Effector memory CD4-positive, alpha-beta T cell (primary cell): ENCODE measurements around the gene RBMS1.
A peak's percentile ranks its signal among the peaks of the same experiment; 100 is the strongest.

Source experiments
- DNase-seq, 3 donors: peaks; one replicate each; pipeline ENCODE4 v3.0.0-alpha.2; 2020
- H3K27ac ChIP-seq: 2 replicates; pipeline ENCODE4 v1.7.0; 2013; ENCODE audit warnings: mild to moderate bottlenecking, low read length, moderate library complexity; ENCODE audit not compliant: insufficient read depth, poor library complexity, severe bottlenecking
- H3K27me3 ChIP-seq: replicated peaks from 2 replicates; pipeline ENCODE4 v1.7.0; 2013; ENCODE audit warnings: mild to moderate bottlenecking, low read length; ENCODE audit not compliant: insufficient read depth, control insufficient read depth, poor library complexity, severe bottlenecking
- H3K36me3 ChIP-seq: 2 replicates; pipeline ENCODE4 v1.7.0; 2013; ENCODE audit warnings: mild to moderate bottlenecking, low read length, moderate library complexity; ENCODE audit not compliant: control insufficient read depth, insufficient read depth
- H3K4me1 ChIP-seq: 2 replicates; pipeline ENCODE4 v1.7.0; 2013; ENCODE audit warnings: low read length, mild to moderate bottlenecking; ENCODE audit not compliant: control insufficient read depth, insufficient read depth, poor library complexity, severe bottlenecking
- H3K4me3 ChIP-seq: 2 replicates; pipeline ENCODE4 v1.7.0; 2013; ENCODE audit warnings: low read length, low read depth, mild to moderate bottlenecking; ENCODE audit not compliant: insufficient read depth, poor library complexity, severe bottlenecking
- H3K9me3 ChIP-seq: 2 replicates; pipeline ENCODE4 v1.7.0; 2013; ENCODE audit warnings: mild to moderate bottlenecking, low read length, moderate library complexity; ENCODE audit not compliant: control insufficient read depth

The RBMS1 gene

GRCh38 chr2:160334028-160334741 lies 159.4 kb downstream of the RBMS1 start:
- no peaks in the 10 kb centered on the region for H3K36me3 ChIP-seq
- H3K9me3 ChIP-seq, result no peaks in the 10 kb centered on the region
- H3K27ac ChIP-seq, result peak overlapping the region; percentile 29
- peak in 1 of 3 donors; percentile 12 for DNase-seq
- no peak overlapping the region for H3K4me3 ChIP-seq
- H3K27me3 ChIP-seq, result no peaks in the 10 kb centered on the region
- H3K4me1 ChIP-seq, result peaks cover 27% of the 10 kb centered on the region

GRCh38 chr2:160333324-160334027 lies 160.1 kb downstream of the RBMS1 start:
- Histone ChIP-seq H3K4me1 (peaks cover 31% of the 10 kb centered on the region), H3K27me3 (no peaks in the 10 kb centered on the region), H3K9me3 (no peaks in the 10 kb centered on the region), H3K4me3 (no peak overlapping the region), H3K36me3 (no peaks in the 10 kb centered on the region), H3K27ac (peak overlapping the region; percentile 29)
- no peak for DNase-seq

- no peak overlapping the region for H3K4me3 ChIP-seq
- no peaks in the 10 kb centered on the region for H3K36me3 ChIP-seq
- no peaks in the 10 kb centered on the region for H3K27me3 ChIP-seq
- no peak for DNase-seq
- H3K27ac ChIP-seq, result no peak overlapping the region
- H3K9me3 ChIP-seq, result no peaks in the 10 kb centered on the region
- peaks cover 31% of the 10 kb centered on the region for H3K4me1 ChIP-seq
Measured at GRCh38 chr2:160332318-160332717, 161.3 kb downstream of the RBMS1 start.

GRCh38 chr2:160331258-160332025 lies 162.2 kb downstream of the RBMS1 start:
- peaks cover 31% of the 10 kb centered on the region for H3K4me1 ChIP-seq
- no peak for DNase-seq

GRCh38 chr2:160328811-160329527 lies 164.6 kb downstream of the RBMS1 start:
- Histone ChIP-seq H3K27me3 (no peaks in the 10 kb centered on the region), H3K4me1 (peaks cover 31% of the 10 kb centered on the region), H3K27ac (no peak overlapping the region), H3K9me3 (no peaks in the 10 kb centered on the region), H3K36me3 (no peaks in the 10 kb centered on the region), H3K4me3 (no peak overlapping the region)
- DNase-seq, result no peak

More at GRCh38 chr2:160331258-160332025, 162.2 kb downstream of the RBMS1 start:
- Histone ChIP-seq H3K27ac (no peak overlapping the region), H3K9me3 (no peaks in the 10 kb centered on the region), H3K4me3 (peak overlapping the region; percentile 2), H3K36me3 (no peaks in the 10 kb centered on the region), H3K27me3 (no peaks in the 10 kb centered on the region)

- no peak for DNase-seq
- no peaks in the 10 kb centered on the region for H3K27me3 ChIP-seq
- H3K4me1 ChIP-seq, result peaks cover 19% of the 10 kb centered on the region
- H3K9me3 ChIP-seq, result no peaks in the 10 kb centered on the region
- no peaks in the 10 kb centered on the region for H3K36me3 ChIP-seq
- H3K27ac ChIP-seq, result no peak overlapping the region
- no peak overlapping the region for H3K4me3 ChIP-seq
Measured at GRCh38 chr2:160326786-160327185, 166.8 kb downstream of the RBMS1 start.

- H3K27me3 ChIP-seq, result no peaks in the 10 kb centered on the region
- no peak overlapping the region for H3K4me3 ChIP-seq
- no peak overlapping the region for H3K27ac ChIP-seq
- no peak for DNase-seq
- H3K4me1 ChIP-seq, result peaks cover 12% of the 10 kb centered on the region
- H3K9me3 ChIP-seq, result no peaks in the 10 kb centered on the region
- H3K36me3 ChIP-seq, result no peaks in the 10 kb centered on the region
Measured at GRCh38 chr2:160325418-160325817, 168.2 kb downstream of the RBMS1 start.

GRCh38 chr2:160324917-160325316 lies 168.7 kb downstream of the RBMS1 start:
- Histone ChIP-seq H3K4me3 (no peak overlapping the region), H3K36me3 (no peaks in the 10 kb centered on the region), H3K9me3 (no peaks in the 10 kb centered on the region), H3K4me1 (peaks cover 12% of the 10 kb centered on the region), H3K27ac (no peak overlapping the region), H3K27me3 (no peaks in the 10 kb centered on the region)
- no peak for DNase-seq

- Histone ChIP-seq H3K4me1 (peaks cover 11% of the 10 kb centered on the region), H3K4me3 (no peak overlapping the region), H3K27me3 (no peaks in the 10 kb centered on the region), H3K9me3 (no peaks in the 10 kb centered on the region), H3K27ac (no peak overlapping the region), H3K36me3 (no peaks in the 10 kb centered on the region)
- DNase-seq, result peak in 1 of 3 donors; percentile 35
Measured at GRCh38 chr2:160324161-160324800, 169.3 kb downstream of the RBMS1 start.
